ENCODE data around the gene KRT36.
A peak's percentile ranks its signal among the peaks of the same experiment; 100 is the strongest.

Gene KRT36

GRCh38 chr17:41534899-41535546, 45.3 kb upstream of the KRT36 start:
- TF ChIP-seq CTCF (IDR thresholded peaks at IDR 0.05) (no peak), ZFX (IDR thresholded peaks at IDR 0.05; ENCODE audit: borderline replicate concordance) (no peak)
- H3K27ac ChIP-seq: peak overlapping the region; percentile 86; the same call in 1 of the 2 replicates

- no peak for TF ChIP-seq ZFX (IDR thresholded peaks at IDR 0.05; ENCODE audit: borderline replicate concordance)
- no peak for TF ChIP-seq CTCF (IDR thresholded peaks at IDR 0.05)
- H3K27ac ChIP-seq: no peak overlapping the region
Measured at GRCh38 chr17:41533613-41534012, 43.9 kb upstream of the KRT36 start.

GRCh38 chr17:41532947-41533570, 43.3 kb upstream of the KRT36 start:
- TF ChIP-seq CTCF (IDR thresholded peaks at IDR 0.05): no peak
- TF ChIP-seq ZFX (IDR thresholded peaks at IDR 0.05; ENCODE audit: borderline replicate concordance): no peak
- peak overlapping the region; percentile 27; the same call in 1 of the 2 replicates for H3K27ac ChIP-seq

- H3K27ac ChIP-seq: no peak overlapping the region
- no peak for TF ChIP-seq ZFX (IDR thresholded peaks at IDR 0.05; ENCODE audit: borderline replicate concordance)
- no peak for TF ChIP-seq CTCF (IDR thresholded peaks at IDR 0.05)
Measured at GRCh38 chr17:41531993-41532392, 42.3 kb upstream of the KRT36 start.

GRCh38 chr17:41530062-41531048, 40.6 kb upstream of the KRT36 start:
- TF ChIP-seq CTCF (IDR thresholded peaks at IDR 0.05) (no peak), ZFX (IDR thresholded peaks at IDR 0.05; ENCODE audit: borderline replicate concordance) (no peak)
- peak overlapping the region; percentile 87 for H3K27ac ChIP-seq

GRCh38 chr17:41529491-41529915, 39.8 kb upstream of the KRT36 start:
- peak overlapping the region; percentile 87 for H3K27ac ChIP-seq
- TF ChIP-seq ZFX (IDR thresholded peaks at IDR 0.05; ENCODE audit: borderline replicate concordance) (no peak), CTCF (IDR thresholded peaks at IDR 0.05) (no peak)
